ENCODE measurements around the gene COPS6.

Gene COPS6

DNA sequence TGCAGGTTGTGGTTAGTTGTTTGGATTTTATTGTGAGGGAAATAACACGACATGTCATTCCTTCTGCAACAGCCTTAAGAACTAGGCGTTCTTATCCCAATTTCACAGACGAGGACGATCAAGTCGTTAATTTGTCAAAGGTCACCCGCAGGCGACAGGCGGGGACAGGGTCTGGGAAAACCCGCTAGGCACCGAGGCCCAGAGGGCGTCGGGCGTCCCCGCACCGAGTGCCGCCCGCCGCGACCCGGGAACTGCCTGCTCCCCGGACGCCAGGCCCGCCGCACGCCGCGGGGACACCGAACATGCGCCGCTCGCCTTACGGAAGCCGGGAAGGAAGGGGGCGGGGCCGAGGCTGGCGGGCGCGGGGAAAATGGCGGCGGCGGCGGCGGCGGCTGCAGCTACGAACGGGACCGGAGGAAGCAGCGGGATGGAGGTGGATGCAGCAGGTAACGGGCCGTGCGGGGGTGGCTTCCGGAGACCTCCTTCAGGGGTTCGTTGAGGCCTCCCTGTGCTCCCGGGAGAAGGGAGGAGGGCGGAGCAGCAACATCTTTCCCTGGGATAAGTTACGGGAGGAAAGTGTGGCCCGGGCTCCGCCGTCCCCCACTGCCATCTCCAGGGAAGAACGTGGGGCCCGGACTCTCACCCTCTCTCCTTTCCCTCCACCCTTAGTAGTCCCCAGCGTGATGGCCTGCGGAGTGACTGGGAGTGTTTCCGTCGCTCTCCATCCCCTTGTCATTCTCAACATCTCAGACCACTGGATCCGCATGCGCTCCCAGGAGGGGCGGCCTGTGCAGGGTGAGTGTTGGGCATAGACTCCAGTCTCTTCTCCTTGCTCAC lies at the start of gene COPS6:
Gene COPS6 (plus strand): TSS at position 349 of the 837 bp plus-strand sequence. CDS start 22 bp downstream, at position 371.
- peak; percentile 85 to 86 for DNase-seq (ENCODE audit: low read depth in 2 of 2)

DNA sequence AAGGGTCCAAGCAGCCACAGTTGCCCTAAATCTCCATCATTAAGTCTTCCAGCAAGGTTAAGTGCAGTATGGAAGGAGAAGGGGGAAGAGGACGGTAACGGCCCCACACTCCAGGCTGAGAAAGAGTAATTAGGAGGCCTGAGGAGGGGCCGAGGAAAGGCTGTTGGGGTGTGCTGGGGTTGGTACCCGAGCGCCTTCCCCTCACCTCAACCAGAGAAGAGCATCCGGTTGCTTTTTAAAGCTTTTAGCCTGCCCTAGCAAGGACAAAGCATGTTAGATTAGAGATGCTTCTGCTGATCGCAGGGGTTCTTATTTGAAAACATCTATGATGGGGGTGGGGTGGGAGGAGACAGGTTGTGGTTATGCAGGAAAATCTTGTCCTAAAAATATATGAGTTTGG lies 48.2 kb upstream of the COPS6 start:
- DNase-seq (ENCODE audit: low read depth in 2 of 2), result no peak

DNA sequence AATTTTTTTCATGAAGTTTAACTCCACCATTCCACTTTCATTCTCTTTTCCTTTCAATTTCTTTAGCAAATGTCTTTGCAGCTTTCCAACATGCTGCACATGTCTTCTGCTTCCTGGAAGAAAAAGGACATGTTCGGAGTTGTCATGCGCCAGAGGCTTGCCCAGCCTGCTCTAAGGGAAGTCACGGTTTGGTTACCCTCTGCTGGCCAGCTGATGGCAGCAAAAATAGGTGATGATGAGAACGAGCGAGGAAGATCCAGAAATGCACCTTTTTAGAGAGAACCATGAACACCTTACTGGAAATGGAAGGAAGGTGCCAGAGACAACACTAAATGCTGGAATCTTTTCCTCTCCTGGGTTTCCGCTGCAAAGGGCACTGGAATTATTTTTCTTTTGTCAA lies 44.1 kb upstream of the COPS6 start:
- no peak for DNase-seq (ENCODE audit: low read depth in 2 of 2)

DNA sequence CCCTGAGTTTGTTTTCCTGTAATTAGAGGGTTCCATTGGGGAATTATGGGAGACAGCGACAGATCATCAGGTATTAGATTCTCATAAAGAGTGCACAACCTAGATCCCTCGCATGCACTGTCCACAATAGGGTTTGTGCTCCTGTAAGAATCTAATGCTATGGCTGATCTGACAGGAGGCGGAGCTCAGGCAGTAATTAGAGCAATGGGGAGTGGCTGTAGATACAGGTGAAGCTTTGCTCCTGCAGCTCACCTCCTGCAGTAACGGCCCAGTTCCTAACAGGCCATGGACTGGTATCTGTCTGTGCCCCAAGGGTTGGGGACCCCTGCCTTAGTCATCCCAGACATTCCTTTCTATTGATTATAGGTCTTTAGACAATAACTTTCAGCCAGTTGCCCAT lies 40.1 kb upstream of the COPS6 start:
- no peak for DNase-seq (ENCODE audit: low read depth in 2 of 2)

DNA sequence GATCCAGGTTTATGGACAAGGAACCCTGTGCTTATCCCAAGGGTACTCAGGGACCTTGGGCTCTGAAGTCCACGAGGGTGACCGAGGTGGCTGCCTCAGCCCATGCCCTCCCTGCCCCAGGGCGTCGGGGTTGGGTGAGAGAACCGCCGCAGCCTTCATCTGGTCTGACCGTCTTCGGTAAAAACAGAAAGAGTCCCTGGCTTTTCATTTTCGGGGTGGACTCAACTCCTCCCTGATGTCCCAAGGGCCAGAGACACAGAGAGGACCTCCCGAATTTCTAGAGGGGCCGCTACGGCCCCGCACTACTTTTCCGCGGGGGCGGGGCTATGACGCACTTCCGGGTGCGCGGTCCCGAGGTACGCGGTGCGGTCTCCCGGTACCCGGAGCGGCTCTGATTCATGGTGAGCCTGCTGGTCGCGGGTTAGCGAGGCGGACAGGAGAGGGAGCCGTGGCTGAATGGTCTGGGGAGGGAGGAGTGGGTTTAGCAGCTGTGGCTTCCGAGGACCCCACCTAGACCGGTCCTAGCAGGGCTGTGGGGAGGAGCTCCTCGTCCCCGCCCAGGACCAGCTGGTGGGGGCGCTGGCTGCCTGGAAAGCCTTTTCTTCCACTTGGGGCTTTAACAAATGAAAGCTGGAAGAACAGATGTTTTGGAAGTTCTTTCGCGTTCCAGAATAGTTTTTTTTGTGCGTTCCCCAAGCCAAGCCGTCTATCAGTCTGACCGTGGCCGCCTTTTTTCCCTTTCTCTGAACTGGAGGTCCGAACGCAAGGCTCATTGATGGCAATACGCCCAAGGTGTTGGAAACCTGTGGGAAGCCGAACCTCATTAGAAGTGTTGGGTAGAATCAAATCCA lies 39.1 kb upstream of the COPS6 start, which contains the start of gene ZSCAN21:
Gene ZSCAN21 (plus strand): TSS at position 334 of the 851 bp plus-strand sequence. CDS start 7,233 bp downstream, outside the sequence.
- DNase-seq (ENCODE audit: low read depth in 2 of 2), result peak; percentile 71 to 79

DNA sequence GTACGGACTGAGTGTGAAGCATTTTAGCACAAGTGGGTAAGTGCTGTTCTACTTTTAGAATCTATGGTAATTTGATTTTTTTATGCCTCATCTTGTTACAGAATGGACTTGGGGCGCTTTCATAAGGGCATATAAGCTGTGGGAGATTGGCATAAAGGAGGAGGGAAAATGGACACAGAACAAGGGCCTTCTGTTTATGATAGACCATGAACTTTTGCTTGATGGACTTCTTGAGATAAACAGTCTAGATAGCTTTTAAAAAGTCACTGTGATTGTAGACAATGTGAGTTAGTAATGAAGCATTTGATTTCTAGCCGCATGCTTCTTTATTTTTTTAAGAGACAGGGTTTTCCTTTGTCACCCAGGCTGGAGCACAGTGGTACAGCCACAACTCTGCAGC lies 37.2 kb upstream of the COPS6 start:
- no peak for DNase-seq (ENCODE audit: low read depth in 2 of 2)

DNA sequence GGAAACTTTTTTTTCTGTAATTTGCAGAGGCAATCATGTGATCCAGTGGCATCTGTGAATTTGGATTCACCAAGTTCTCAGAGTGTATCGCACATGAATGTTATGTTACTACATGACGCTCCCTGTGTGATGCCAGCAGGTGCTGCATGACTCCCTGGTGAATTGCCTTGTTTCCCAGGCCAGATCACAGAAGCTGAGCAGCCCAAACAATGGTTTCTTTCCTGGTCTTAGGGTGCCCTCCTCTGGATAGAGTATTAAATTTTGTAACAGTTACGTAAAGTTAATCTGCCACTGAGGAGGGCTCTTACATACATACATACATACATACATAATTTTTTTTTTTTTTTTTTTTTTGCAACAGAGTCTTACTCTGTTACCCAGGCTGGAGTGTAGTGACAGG lies 35.6 kb upstream of the COPS6 start:
- DNase-seq (ENCODE audit: low read depth in 2 of 2), result no peak

DNA sequence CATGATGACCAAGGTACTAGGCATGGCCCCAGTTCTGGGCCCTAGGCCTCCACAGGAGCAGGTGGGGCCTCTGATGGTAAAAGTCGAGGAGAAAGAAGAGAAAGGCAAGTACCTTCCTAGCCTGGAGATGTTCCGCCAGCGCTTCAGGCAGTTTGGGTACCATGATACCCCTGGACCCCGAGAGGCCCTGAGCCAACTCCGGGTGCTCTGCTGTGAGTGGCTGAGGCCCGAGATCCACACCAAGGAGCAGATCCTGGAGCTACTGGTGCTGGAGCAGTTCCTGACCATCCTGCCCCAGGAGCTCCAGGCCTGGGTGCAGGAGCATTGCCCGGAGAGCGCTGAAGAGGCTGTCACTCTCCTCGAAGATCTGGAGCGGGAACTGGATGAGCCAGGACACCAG lies 31.8 kb upstream of the COPS6 start:
- no peak for DNase-seq (ENCODE audit: low read depth in 2 of 2)

DNA sequence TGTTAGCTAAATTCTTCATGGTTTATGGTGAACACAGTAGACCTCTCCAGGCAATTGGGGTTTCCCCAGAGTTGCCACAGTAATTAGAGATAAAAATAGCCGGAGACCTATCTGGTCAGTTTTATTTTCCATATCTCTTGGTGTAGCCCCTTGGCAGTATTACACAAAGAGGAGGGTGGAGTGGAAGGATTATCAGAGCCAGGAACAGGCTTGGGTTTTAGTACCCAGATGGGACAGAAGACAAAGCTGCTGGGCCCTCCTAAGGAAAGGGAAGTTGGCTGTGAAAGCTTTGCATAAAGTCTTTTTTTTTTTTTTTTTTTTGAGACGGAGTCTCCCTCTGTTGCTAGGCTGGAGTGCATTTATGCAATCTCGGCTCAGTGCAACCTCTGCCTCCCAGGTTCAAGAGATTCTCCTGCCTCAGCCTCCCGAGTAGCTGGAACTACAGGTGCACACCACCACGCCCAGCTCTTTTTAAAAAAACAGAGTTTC lies 29.5 kb upstream of the COPS6 start:
- no peak for DNase-seq (ENCODE audit: low read depth in 2 of 2)

DNA sequence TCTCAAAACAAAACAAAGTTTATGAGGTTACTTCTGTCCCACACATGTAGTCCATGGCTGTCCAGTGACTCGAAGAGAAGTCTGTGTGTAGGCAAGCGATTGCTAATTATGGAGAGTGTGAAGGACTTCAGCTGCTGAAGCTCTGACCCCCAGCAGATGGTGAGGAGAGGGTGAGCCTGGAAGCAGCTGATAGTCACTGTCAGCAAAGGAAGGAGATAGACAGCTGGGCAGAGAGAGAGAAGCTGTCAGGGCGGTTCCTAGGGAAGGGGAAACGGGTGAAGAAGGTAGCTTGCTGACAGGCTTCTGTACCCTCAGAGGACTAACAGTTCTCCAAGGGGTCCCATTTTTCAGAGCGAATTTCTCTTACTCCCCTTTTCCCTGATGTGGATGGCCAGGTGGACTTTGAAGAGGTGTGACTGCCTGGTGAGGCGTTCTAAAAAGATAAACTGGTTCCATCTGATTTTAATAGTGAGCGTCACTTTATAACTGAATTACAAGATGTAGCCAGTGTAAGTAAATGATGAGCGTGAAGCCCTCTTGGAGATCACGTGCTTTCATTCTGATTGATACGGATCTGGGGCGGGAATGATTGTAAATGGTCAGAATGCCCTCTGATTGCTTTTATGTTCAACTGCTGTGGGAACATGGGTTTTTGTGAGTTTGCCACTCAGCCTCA lies 27.1 kb upstream of the COPS6 start:
- DNase-seq (ENCODE audit: low read depth in 2 of 2), result no peak

DNA sequence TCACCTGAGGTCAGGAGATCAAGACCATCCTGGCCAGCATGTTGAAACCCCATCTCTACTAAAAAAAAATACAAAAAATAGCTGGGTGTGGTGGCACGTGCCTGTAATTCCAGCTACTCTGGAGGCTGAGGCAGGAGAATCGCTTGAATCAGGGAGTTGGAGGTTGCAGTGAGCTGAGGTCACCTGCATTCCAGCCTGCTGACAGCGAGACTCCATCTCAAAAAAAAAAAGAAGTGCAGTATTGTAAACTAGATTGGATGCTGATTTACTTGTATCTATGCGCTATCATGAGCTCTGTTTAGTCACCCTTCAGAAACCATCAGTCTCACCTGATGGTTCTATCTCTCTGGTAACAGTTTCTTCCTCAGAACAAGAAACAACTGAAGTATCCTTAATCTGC lies 25.4 kb upstream of the COPS6 start:
- no peak for DNase-seq (ENCODE audit: low read depth in 2 of 2)

DNA sequence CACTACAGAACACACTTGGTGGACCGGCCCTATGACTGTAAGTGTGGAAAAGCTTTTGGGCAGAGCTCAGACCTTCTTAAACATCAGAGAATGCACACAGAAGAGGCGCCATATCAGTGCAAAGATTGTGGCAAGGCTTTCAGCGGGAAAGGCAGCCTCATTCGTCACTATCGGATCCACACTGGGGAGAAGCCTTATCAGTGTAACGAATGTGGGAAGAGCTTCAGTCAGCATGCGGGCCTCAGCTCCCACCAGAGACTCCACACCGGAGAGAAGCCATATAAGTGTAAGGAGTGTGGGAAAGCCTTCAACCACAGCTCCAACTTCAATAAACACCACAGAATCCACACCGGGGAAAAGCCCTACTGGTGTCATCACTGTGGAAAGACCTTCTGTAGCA lies 24.6 kb upstream of the COPS6 start:
- DNase-seq (ENCODE audit: low read depth in 2 of 2), result no peak

DNA sequence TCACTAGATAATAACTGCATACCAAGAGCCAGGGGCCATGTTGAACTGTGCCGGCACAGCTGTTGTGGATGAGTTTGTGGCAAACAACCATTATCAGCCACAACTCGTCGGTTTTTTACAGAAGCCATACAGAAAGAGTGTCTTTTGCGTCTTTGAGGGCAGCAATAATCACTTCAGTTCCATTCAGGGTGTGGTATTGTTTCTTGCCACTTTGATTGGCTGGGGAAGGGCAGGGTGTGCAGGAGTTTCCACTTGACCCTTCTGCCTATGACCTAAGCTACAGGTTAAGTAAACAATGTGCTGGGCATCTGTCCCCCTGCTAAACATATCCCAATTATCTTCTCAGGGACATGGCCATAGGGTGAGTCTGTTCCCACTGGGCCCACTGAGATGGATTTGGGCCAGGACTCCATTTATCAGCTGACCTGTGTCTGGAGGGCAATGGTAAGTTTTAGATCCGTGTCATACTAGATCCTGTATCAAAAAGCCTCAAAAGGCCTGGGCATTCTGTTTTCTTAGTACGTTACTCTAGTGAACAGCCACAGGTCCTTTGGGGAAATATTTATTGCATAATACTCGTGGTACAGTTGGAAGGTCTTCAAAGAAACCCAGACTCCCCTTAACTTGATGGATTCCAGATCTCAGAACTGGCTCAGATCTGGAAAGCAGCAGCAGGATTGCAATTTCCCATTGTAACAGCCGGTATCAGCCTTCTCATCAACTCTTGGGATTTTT lies 23.1 kb upstream of the COPS6 start:
- DNase-seq (ENCODE audit: low read depth in 2 of 2), result no peak

DNA sequence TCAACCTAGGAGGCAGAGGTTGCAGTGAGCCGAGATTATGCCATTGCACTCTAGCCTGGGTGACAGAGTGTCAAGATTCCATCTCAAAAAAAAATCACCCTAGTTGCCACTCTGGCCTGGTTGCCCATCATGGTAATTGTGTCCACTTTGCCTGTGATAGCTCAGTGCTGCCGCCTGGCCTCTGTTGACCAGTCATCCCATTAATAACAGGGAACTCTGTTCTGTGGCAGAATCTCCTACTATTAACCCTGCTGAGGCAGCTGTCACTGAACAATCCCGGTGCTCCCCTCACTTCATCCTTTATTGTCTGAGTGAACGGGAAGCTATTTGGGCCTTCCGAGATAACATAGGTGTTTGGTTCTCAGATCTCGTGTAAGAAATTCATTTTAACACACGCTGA lies 21.8 kb upstream of the COPS6 start:
- no peak for DNase-seq (ENCODE audit: low read depth in 2 of 2)

DNA sequence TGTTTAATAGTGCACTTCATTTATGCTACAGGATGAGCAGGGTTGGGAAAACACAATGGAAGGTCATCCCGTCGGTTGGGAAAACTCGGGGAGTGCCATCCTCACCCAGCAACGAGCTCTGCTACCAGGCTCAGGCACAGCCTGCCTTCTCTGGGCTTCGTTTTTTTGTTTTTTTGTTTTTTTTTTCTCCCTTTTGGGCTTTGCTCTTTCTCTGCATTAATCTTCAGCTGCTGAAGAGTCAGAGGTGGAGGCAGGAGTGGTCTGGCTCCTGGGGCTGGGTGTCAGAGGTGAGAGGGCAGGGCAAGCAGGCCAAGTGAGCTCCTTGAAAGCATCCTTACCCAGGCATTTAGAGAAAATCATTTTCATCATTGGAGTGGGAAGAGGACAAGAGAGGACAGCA lies 18.8 kb upstream of the COPS6 start:
- no peak for DNase-seq (ENCODE audit: low read depth in 2 of 2)

DNA sequence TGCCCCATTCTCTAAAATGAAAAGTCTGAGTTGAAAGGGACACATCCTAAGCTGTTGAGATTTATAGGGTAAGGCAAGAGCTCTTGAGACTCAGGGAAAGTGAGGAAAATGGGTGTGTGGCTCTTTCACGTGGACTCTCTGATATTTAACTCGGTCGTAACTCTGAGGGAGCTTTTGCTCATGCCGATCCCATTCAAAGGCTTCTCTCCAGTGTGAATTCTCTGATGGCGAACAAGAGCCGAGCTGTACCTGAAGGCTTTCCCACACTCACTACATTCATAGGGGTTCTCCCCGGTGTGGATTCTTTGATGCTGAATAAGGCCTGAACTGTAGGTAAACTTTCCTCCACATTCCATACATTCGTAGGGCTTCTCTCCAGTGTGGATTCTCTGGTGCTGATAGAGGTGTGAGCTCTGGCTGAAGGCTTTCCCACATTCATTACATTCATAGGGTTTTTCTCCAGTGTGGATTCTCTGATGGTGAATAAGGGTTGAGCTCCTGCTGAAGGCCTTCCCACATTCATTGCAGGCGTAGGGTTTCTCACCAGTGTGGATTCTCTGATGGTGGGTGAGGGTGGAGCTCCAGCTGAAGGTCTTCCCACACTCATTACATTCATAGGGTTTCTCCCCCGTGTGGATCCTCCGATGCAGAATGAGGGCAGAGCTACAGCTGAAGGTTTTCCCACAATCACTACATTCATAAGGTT lies 17.6 kb upstream of the COPS6 start:
- DNase-seq (ENCODE audit: low read depth in 2 of 2), result no peak

DNA sequence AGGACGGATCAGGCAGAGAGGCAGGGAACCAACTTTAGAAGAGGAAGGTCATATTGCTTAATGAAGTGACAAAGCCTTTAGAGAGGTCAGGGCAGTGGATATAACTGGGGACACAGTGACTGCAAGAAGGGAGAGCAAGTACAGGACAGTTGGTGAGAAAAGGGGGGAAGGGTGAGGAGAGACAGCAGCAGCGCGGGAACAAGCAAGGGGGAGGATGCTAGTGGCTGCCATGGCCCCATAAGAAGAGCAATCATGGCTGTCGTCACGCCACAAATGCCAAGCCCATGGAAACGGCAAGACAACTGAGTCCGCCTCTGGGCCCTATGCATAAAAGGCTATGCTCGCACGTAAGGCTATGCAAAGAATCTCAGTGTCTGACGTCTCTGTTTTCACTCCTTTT lies 16.3 kb upstream of the COPS6 start:
- DNase-seq (ENCODE audit: low read depth in 2 of 2), result no peak

DNA sequence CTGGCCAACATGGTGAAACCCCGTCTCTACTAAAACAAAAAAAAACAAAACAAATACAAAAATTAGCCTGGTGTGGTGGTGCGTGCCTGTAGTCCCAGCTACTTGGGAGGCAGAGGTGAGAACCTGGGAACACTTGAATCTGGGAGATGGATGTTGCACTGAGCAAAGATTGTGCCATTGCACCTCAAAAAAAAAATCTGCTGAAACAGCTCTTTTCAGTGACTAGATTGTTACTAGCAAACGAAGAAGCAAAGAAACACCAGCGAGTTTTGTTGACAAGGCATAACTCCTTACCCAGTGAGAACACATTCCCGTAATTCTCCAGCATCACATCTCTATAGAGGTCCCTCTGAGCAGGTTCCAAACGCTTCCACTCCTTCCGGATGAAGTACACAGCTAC lies 13.9 kb upstream of the COPS6 start:
- DNase-seq (ENCODE audit: low read depth in 2 of 2), result no peak

DNA sequence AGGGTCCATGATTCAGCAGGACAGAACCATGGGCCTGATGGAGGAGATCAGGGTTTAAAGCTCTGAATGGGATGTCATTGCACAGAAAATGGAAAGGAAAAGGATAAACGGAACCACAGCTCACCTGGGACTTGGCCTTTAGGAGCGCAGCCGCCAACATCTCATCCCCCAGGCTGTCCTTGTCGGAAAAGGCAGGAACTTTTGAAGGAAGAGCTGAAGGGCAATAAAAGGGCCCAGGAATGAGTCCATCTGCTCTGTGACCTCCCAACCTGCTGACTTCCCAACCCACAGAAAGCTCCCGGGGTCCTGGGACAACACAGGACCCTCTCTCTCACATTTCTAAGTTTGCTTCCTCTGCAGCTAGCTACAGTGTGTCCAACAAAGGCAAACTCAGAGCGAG lies 13.4 kb upstream of the COPS6 start:
- no peak for DNase-seq (ENCODE audit: low read depth in 2 of 2)

DNA sequence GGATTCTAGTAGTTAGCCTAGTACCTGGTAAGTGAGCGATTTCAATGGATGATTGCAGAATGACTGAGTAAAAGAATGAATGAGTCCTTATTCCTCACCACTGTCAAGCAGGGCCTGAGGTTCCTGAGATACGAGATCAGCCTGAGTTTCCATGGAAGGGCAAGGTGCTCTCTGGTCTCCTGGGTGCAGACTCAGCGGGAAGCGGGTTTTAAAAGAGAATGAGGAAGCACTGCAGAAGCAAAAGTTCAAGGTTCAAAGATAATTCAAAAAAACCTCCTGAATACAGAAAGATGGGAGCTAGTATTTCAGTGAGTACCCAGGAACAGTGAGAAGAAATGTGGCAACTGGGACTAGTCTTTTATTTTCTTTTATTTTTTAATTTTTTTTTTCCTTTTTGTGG lies 11.6 kb upstream of the COPS6 start:
- no peak for DNase-seq (ENCODE audit: low read depth in 2 of 2)

DNA sequence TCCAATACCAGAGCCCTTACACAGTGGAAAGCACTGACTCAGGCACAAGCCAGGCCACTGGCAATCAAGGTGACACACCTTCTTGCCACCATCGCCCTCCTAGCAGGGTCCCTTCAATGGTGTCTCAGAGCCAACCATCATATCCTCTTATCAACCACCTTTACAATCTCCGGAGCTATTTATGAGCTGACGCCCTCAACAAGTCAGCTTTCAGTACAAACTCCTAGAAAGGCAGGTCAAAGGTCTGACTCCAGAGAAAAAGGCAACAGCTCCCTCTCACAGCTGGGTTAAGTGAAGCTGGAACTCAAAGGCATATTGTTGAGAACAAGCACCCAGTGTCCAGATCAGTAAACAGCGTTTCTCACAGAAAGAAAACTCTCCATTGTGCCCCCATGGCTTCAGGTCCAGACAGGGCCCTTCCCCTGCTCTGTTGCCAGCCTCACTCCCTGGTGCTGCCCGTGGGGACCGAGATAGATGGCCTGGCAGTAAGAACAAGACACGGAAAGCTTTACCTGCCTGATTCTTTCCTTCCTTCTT lies 9.7 kb upstream of the COPS6 start:
- DNase-seq (ENCODE audit: low read depth in 2 of 2), result no peak
